GM18505 (cell line): ENCODE data around the gene SLC25A42.

ENCODE experiments used
- ATAC-seq: cut with Tn5 transposase; IDR thresholded peaks from one replicate; pipeline ENCODE4 v1.9.1; 2021; ENCODE audit not compliant: unreplicated experiment
- POLR2A ChIP-seq: IDR thresholded peaks from 4 replicates; pipeline ENCODE4 v1.6.1; 2011; ENCODE audit warnings: borderline replicate concordance; ENCODE audit not compliant: insufficient read depth, insufficient read length; ENCODE audit errors: extremely low read depth

Gene SLC25A42

DNA sequence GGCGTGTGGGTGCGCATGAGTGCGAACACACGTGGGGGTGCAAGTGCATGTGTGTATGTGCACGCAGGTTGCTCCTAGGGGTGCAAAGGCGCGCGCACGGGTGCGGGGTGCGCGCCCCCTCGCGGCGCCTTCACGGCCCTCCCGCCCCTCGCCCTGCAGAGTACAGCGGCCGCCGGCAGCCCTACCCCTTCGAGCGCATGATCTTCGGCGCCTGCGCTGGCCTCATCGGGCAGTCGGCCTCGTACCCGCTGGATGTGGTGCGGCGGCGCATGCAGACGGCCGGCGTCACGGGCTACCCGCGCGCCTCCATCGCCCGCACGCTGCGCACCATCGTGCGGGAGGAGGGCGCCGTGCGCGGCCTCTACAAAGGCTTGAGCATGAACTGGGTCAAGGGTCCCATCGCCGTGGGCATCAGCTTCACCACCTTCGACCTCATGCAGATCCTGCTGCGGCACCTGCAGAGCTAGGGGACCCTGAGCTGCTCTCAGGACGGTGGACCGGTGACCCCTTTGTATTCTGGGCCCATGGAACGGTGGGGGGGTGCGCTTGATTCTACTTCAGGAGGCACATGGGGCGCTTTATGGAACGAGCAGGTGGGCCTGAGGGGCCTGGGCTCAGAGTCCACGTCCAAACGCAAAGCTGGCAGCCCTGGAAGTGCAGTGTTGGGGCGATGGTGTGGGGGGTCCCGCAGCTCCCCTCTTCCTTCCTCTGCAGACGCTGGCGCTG is 46.8 kb downstream of the SLC25A42 start:
- no peak for TF ChIP-seq POLR2A
- ATAC-seq: no peak

GRCh38 chr19:19111136-19111835 is 47.5 kb downstream of the SLC25A42 start:
- no peak for ATAC-seq
- TF ChIP-seq POLR2A: no peak

DNA sequence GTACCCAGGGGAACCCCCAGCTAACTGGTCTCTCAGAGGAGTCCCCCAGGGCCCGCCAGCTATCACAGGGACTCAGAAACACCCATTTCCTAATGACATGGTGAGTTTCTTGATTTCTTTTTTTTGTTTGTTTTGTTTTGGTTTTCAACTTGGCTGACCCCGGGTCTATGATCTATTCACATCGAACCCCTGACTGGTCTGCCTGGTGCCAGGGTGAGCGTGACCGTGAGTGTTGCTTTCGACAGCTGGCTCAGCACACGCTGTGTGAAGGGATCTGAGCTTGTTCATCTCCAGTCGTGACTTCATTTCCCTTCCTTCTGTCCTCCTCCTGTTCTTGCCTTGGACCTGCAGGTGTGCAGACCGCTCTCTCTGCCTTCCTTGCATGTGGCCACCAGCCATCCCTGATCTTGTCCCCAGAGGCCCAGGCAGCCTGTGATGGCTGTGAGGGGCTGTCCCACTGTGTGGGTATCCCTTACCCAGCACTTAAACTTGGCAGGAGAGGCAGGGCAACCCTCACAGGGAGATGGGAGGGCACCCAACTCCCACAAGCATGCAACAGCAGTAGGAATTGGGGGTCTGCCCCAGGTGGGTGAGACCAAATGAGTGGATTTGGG is 48.3 kb downstream of the SLC25A42 start:
- ATAC-seq: no peak
- TF ChIP-seq POLR2A: no peak

- ATAC-seq: no peak
- no peak for TF ChIP-seq POLR2A
Measured at GRCh38 chr19:19113040-19113626, 49.3 kb downstream of the SLC25A42 start.

- no peak for TF ChIP-seq POLR2A
- ATAC-seq: no peak
Measured at GRCh38 chr19:19115954-19116353, 52.2 kb downstream of the SLC25A42 start.

DNA sequence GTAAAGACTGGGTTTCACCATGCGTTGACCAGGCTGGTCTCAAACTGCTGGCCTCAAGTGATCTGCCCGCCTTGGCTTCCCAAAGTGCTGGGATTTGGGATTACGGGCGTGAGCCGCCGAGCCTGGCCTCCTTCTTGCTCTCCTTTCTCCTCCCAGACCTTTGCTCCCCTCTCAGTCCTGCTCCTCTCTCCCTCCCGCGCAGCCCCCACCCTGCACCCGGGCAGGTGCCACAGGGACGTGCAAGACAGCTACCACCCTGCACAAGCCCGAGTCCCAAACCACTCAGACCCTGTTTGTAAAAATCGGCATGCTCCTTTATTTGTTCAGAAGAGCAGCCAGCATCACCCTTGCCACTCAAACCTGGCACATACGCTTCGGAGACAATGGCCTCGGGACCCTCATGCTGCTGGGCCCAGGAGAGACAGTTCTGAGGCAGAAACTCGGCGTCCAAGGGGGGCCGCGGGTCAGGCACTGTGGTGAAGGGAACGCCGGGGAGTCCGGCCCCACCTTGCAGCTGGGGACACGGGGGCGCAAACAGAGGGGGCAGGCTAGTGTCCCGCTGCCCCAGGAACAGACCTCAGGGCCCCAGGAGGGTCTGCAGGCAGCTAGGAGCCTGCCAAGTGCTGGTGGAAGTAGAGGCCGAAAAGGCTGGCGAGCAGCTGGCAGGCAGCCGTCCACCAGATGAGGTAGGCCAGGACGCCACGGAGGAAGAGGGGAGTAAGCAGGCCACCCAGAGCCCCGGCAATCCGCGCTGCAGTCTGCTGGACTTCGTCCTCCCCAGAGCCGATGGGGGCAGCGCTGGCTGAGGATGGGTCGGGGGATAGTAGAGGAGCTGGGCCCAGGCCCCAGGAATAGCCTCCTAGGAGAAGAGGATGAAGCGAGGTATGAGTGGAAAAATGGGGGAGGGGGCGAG is 55.8 kb downstream of the SLC25A42 start:
- no peak for TF ChIP-seq POLR2A
- no peak for ATAC-seq

DNA sequence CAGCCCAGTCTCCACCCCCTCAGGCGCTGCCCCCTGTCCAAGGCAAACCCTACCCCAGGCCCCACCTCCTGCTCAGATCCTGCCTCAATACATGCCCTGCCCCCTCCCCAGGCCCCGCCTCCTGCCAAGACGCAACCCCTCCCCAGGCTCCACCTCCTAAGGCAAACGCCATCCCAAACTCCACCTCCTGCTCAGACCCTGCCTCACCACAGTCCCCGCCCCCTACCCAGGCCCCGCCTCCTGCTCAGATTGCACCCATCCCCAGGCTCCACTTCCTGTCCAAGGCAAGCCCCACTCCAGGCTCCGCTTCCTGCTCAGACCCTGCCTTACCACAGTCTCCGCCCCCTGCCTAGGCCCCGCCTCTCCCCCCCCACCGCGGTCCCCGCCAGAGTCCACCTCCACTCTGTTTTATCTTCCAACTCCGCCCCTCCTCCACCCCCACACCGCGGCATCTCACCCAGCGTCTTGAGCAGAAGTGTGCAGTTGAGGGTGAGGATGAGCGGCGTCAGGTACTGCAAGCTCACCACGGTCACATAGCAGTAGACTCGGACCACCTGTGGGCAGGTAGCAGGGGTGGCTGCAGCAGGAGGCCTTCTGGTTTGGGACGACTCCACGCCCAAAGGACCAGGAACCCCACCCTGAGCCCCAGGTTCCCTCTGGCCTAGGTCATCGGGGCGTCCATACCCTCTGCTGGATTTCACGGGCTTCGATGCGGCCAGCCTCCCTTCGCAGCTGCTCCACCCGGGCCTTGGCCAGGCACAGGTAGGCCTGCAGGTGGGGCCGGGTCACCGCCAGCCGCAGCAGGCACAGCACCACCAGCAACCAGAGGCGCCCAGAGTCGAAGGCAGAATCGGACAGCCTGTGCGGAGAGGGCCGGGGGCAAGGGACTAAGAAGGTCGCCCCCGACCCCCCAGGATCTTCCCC is 56.8 kb downstream of the SLC25A42 start:
- TF ChIP-seq POLR2A: no peak
- no peak for ATAC-seq

- no peak for ATAC-seq
- TF ChIP-seq POLR2A: no peak
Measured at GRCh38 chr19:19121371-19121770, 57.6 kb downstream of the SLC25A42 start.

DNA sequence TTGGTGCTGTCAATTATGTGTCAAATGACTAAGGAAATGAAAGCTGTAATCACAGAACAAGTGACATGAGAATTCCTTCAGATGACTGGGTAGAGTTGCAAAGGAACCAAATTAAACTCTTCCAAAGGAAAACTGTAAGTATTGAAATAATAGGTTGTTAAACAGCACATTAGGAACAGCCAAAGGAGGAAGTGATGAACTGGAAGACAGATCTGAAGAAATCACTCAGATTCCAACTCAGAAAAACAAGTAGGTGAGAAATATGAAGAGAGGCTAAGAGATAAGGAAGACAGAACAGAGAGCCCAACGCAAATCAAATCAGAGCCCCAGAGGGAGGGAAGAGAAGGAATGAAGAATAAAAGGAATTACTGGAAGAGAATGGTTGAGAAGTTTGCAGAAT is 59.1 kb downstream of the SLC25A42 start:
- TF ChIP-seq POLR2A: no peak
- no peak for ATAC-seq

GRCh38 chr19:19123386-19123785 is 59.6 kb downstream of the SLC25A42 start:
- TF ChIP-seq POLR2A: no peak
- ATAC-seq: no peak

DNA sequence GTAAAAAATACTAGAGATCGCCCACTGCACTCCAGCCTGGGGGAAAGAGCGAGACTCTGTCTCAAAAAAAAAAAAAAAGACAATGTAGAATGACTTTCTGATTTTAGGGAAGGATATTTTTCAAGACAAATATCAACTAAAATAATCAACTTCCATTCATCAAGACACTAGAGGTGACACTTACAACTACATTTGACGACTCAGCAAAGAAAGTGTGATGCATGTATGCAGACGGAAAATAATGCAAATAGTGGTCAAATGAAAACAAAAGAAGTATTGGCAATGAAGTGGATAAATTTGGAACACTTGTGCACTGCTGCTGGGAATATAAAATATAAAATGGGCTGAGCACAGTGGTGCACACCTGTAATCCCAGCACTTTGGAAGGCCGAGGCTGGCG is 62.3 kb downstream of the SLC25A42 start:
- no peak for ATAC-seq
- no peak for TF ChIP-seq POLR2A

GRCh38 chr19:19131989-19132388 is 68.2 kb downstream of the SLC25A42 start:
- no peak for TF ChIP-seq POLR2A
- ATAC-seq: no peak
